Endothelial cell of umbilical vein (primary cell): ENCODE data around the gene TNPO1. TPM values are rescaled to one million over a fixed set of nuclear protein-coding genes. Genes with fewer than 3 reads are reported as not detected.
A peak's percentile ranks its signal among the peaks of the same experiment; 100 is the strongest.

ENCODE experiments used
- BruUV-seq: library from RNA; stranded (reverse); fragments of 400-500 nt; replicated peaks from 2 replicates; lab custom pipeline; 2021; lab: Mats Ljungman, UMichigan
- CTCF ChIA-PET: fragments of 300-600, 350-600 bp; sonication (Branson Sonifier 250); formaldehyde crosslinking; loops from one replicate; lab custom pipeline; 2021; ENCODE audit warnings: antibody characterized with exemption, inconsistent platforms; lab: Charles Lee
- POLR2A ChIA-PET: fragments of 300-600, 350-600 bp; sonication (Branson Sonifier 250); formaldehyde crosslinking; loops from one replicate; lab custom pipeline; 2021; ENCODE audit warnings: antibody characterized with exemption, inconsistent platforms; lab: Charles Lee
- DNase-seq: peaks from one replicate; pipeline ENCODE4 v3.0.0-alpha.2; 2011; ENCODE audit warnings: low read depth, low spot score
- FAIRE-seq: peaks from 2 replicates; lab custom pipeline; 2011; peaks lifted over from hg19 to GRCh38; lab: Jason Lieb, UNC
- H2AFZ ChIP-seq: 2 replicates; pipeline ENCODE4 v1.6.0; 2012; ENCODE audit warnings: low read depth, low read length, control low read depth, inconsistent platforms
- H3K27ac ChIP-seq: 2 replicates; pipeline ENCODE4 v1.5.1; 2011; ENCODE audit warnings: low read depth, mild to moderate bottlenecking, control low read depth, low read length, moderate library complexity; ENCODE audit not compliant: insufficient read depth
- H3K27me3 ChIP-seq, 2 experiments: 2 replicates each; pipeline versions ENCODE4 v1.6.0 to v1.6.1; 2011; ENCODE audit warnings: low read length in 2 of 2, mixed read lengths in 1 of 2; ENCODE audit not compliant: control insufficient read depth in 2 of 2, insufficient read depth in 2 of 2
- H3K36me3 ChIP-seq, 2 experiments: 2 replicates in 1 of 2; 3 replicates in 1 of 2; pipeline ENCODE4 v1.5.1; 2011; ENCODE audit warnings: low read length in 2 of 2, mild to moderate bottlenecking in 1 of 2, moderate library complexity in 1 of 2; ENCODE audit not compliant: control insufficient read depth in 2 of 2, insufficient read depth in 2 of 2; ENCODE audit errors: extremely low read depth in 1 of 2
- H3K4me1 ChIP-seq: 3 replicates; pipeline ENCODE4 v1.5.1; 2011; ENCODE audit warnings: mild to moderate bottlenecking, low read length; ENCODE audit not compliant: control insufficient read depth, insufficient read depth; ENCODE audit errors: extremely low read depth
- H3K4me2 ChIP-seq: 2 replicates; pipeline ENCODE4 v1.6.1; 2011; ENCODE audit warnings: low read length, control low read depth, mixed read lengths; ENCODE audit not compliant: insufficient read depth
- H3K4me3 ChIP-seq, 3 experiments: fragments of 200-600 bp in 1 of 3; sonication (generic), shearing (Covaris generic) in 1 of 3; replicated peaks in 1 of 3; 2 replicates each; pipeline ENCODE4 v1.5.1; 2011 to 2016; ENCODE audit warnings: control low read depth in 3 of 3, low read length in 3 of 3, mild to moderate bottlenecking in 2 of 3, inconsistent platforms in 1 of 3, low read depth in 1 of 3, moderate library complexity in 1 of 3; ENCODE audit not compliant: insufficient read depth in 1 of 3
- H3K79me2 ChIP-seq: 2 replicates; pipeline ENCODE4 v1.6.0; 2012; ENCODE audit warnings: low read length, inconsistent platforms; ENCODE audit not compliant: control insufficient read depth, insufficient read depth
- H3K9ac ChIP-seq: replicated peaks from 2 replicates; pipeline ENCODE3; 2011; ENCODE audit warnings: low read length, control low read depth; ENCODE audit not compliant: insufficient read depth; ENCODE audit errors: extremely low read depth
- H3K9me1 ChIP-seq: replicated peaks from 3 replicates; pipeline ENCODE4 v1.6.0; 2011; ENCODE audit warnings: mild to moderate bottlenecking, low read length; ENCODE audit not compliant: control insufficient read depth, insufficient read depth; ENCODE audit errors: extremely low read depth
- H3K9me3 ChIP-seq: replicated peaks from 2 replicates; pipeline ENCODE4 v1.5.1; 2012; ENCODE audit warnings: low read length, inconsistent platforms; ENCODE audit not compliant: control insufficient read depth, insufficient read depth
- H4K20me1 ChIP-seq: replicated peaks from 2 replicates; pipeline ENCODE3; 2011; ENCODE audit warnings: mild to moderate bottlenecking, low read length; ENCODE audit not compliant: control insufficient read depth, insufficient read depth; ENCODE audit errors: extremely low read depth
- CTCF ChIP-seq, 2 donors: IDR thresholded peaks; 1 replicate in 1 of 2; 2 replicates in 1 of 2; pipeline ENCODE4 v1.5.1; 2011; ENCODE audit warnings: low read length in 2 of 2, mild to moderate bottlenecking in 2 of 2, moderate library complexity in 2 of 2, control low read depth in 1 of 2, inconsistent platforms in 1 of 2, low read depth in 1 of 2; ENCODE audit not compliant: insufficient read depth in 1 of 2; ENCODE audit errors: extremely low read depth in 1 of 2
- EZH2 ChIP-seq: IDR thresholded peaks from 2 replicates; pipeline ENCODE4 v1.6.1; 2012; ENCODE audit warnings: borderline replicate concordance, low read depth, mild to moderate bottlenecking, moderate library complexity, low read length, inconsistent platforms; ENCODE audit not compliant: severe bottlenecking
- FOS ChIP-seq: IDR thresholded peaks from 2 replicates; pipeline ENCODE4 v1.6.1; 2011; ENCODE audit warnings: mild to moderate bottlenecking, low read length, moderate library complexity, borderline replicate concordance; ENCODE audit not compliant: insufficient read depth
- GATA2 ChIP-seq: IDR thresholded peaks from 2 replicates; pipeline ENCODE4 v1.7.0; 2011; ENCODE audit warnings: low read depth, mild to moderate bottlenecking, moderate library complexity, mixed read lengths, low read length; ENCODE audit not compliant: insufficient read length, insufficient read depth
- JUN ChIP-seq: IDR thresholded peaks from 2 replicates; pipeline ENCODE4 v1.6.1; 2011; ENCODE audit warnings: borderline replicate concordance, low read depth; ENCODE audit not compliant: insufficient read length, insufficient read depth
- MAX ChIP-seq: IDR thresholded peaks from 2 replicates; pipeline ENCODE4 v1.6.1; 2011; ENCODE audit not compliant: insufficient read depth, insufficient read length
- MYC ChIP-seq: IDR thresholded peaks from one replicate; pipeline ENCODE4 v1.6.1; 2011; ENCODE audit warnings: mild to moderate bottlenecking, low read depth, low read length
- POLR2A ChIP-seq: IDR thresholded peaks from 2 replicates; pipeline ENCODE4 v1.6.1; 2012; ENCODE audit warnings: low read depth, mild to moderate bottlenecking, control low read depth, low read length
- POLR2AphosphoS5 ChIP-seq: IDR thresholded peaks from 2 replicates; pipeline ENCODE4 v1.6.1; 2012; ENCODE audit warnings: low read depth, mild to moderate bottlenecking, control low read depth, low read length, moderate library complexity; ENCODE audit not compliant: insufficient read depth
- dilution Hi-C: fragments of 300-500 bp; cut with MboI; formaldehyde crosslinking; loops from one replicate; pipeline ENCODE4 v1.15.0; 2019; ENCODE audit warnings: low sequenced_read_pairs; ENCODE audit not compliant: extremely low pct_ligation_motif_present
- intact Hi-C: fragments of 100-400 bp; cut with micrococcal nuclease; formaldehyde crosslinking; loops from one replicate; pipeline ENCODE4 v1.10.0; 2022
- polyA plus RNA-seq, 4 experiments: library from polyadenylated mRNA; depleted of rRNA in 3 of 4; stranded (reverse) in 3 of 4; unstranded in 1 of 4; fragments of >200 nt; gene quantifications; 2 replicates each; pipeline versions ENCODE4 v1.2.1 to v1.2.3, GENCODE V29; 2011 to 2012; ENCODE audit warnings: missing spikeins in 1 of 4
- total RNA-seq: library from RNA; stranded (reverse); gene quantifications from 2 replicates; pipeline ENCODE4 v1.2.3, GENCODE V29; 2021

TNPO1 gene
- total and polyA plus RNA-seq, 2 donors (not counting 3 experiments of a cell fraction or from before 2014, with no cell fraction given), result 65.6 to 298 TPM

- Histone ChIP-seq H4K20me1 (peaks cover 29% of the 10 kb centered on the region), H3K9me1 (no peaks in the 10 kb centered on the region), H3K4me1 (peaks cover 61% of the 10 kb centered on the region), H3K4me2 (peak overlapping the region; percentile 30), H3K79me2 (peaks cover 99% of the 10 kb centered on the region), H3K27ac (no peak overlapping the region), H3K9me3 (no peaks in the 10 kb centered on the region), H3K4me3 (no peak overlapping the region), H3K36me3 (peaks cover 11 to 29% of the 10 kb centered on the region in 2 experiments), H3K9ac (no peak overlapping the region), H3K27me3 (no peaks in the 10 kb centered on the region), H2AFZ (no peak overlapping the region)
- TF ChIP-seq MAX (no peak), POLR2AphosphoS5 (no peak), JUN (no peak), GATA2 (no peak), POLR2A (no peak), MYC (no peak), CTCF (IDR thresholded peaks at IDR 0.05; ENCODE audit: extremely low read depth in 1 of 2, insufficient read depth in 1 of 2, low read depth in 1 of 2, low read length in 2 of 2) (no peak), EZH2 (no peak), FOS (no peak)
- FAIRE-seq, result no peak
- DNase-seq, result no peak
- BruUV-seq, result no TSS peak
- intact Hi-C loops, result no loop called here
- ChIA-PET POLR2A (no interaction called here), CTCF (interaction anchor here (1.0 kb wide), 3 partner anchors 9 to 243 kb away, joined by 3 read pairs; no protein-coding TSS in a partner anchor)
- dilution Hi-C loops, result no loop called here
Observed at GRCh38 chr5:72854419-72854818, 38.0 kb downstream of the TNPO1 start.
